ENCODE measurements around the gene HTR1A. TPM values are rescaled to one million over a fixed set of nuclear protein-coding genes. Genes with fewer than 3 reads are reported as not detected.

The HTR1A gene
- polyA plus RNA-seq, 1 of the 3 experiments (the other 2 are of a cell fraction) = not detected

GRCh38 chr5:64003966-64004365, 41.7 kb upstream of the HTR1A start (continued):
- TF ChIP-seq ZBTB33 (IDR thresholded peaks at IDR 0.05; ENCODE audit: borderline replicate concordance, low read depth) (no peak), RXRA (IDR thresholded peaks at IDR 0.05; ENCODE audit: borderline replicate concordance, low read depth) (no peak), ELF1 (IDR thresholded peaks at IDR 0.05) (no peak), RAD21 (IDR thresholded peaks at IDR 0.05; ENCODE audit: low read length) (no peak)

GRCh38 chr5:64000096-64000495, 37.9 kb upstream of the HTR1A start:
- no peak overlapping the region for H3K4me2 ChIP-seq
- no peaks in the 10 kb centered on the region for H3K4me1 ChIP-seq (ENCODE audit: control insufficient read depth in 1 of 2, insufficient read depth in 2 of 2, low read depth in 1 of 2, low read length in 1 of 2)
- no peak overlapping the region for H3K9ac ChIP-seq
- no peak overlapping the region for H2AFZ ChIP-seq (ENCODE audit: low read depth)
- POLR2A ChIA-PET = no interaction called here
- H3K27ac ChIP-seq (ENCODE audit: low read depth in 2 of 2, low read length in 1 of 2) = no peak overlapping the region
- H3F3A ChIP-seq (replicated peaks; ENCODE audit: insufficient read depth) = no peaks in the 10 kb centered on the region
- no peaks in the 10 kb centered on the region for H3K79me2 ChIP-seq (ENCODE audit: insufficient read depth)
- no peak for DNase-seq
- no peaks in the 10 kb centered on the region for H4K20me1 ChIP-seq (ENCODE audit: insufficient read depth)
- no peaks in the 10 kb centered on the region for H3K36me3 ChIP-seq (replicated peaks in 1 of 2; ENCODE audit: control insufficient read depth in 1 of 2, insufficient read depth in 2 of 2, low read length in 1 of 2)
- no peak overlapping the region for H3K4me3 ChIP-seq (ENCODE audit: low read depth in 2 of 2, low read length in 1 of 2)
- CTCF ChIA-PET = no interaction called here
- no peaks in the 10 kb centered on the region for H3K27me3 ChIP-seq (ENCODE audit: insufficient read depth)
- no peaks in the 10 kb centered on the region for H3K9me3 ChIP-seq
- no peak for TF ChIP-seq PBX3 (IDR thresholded peaks at IDR 0.05)
- no peak for TF ChIP-seq ELF1 (IDR thresholded peaks at IDR 0.05)
- TF ChIP-seq MAX (IDR thresholded peaks at IDR 0.05; ENCODE audit: low read depth) = no peak
- TF ChIP-seq EP300 (IDR thresholded peaks at IDR 0.05; ENCODE audit: borderline replicate concordance in 1 of 2, low read depth in 1 of 2, low read length in 1 of 2) = no peak
- no peak for TF ChIP-seq USF2 (IDR thresholded peaks at IDR 0.05; ENCODE audit: borderline replicate concordance, low read depth, low read length)
- TF ChIP-seq JUND (IDR thresholded peaks at IDR 0.05) = no peak
- no peak for TF ChIP-seq MEF2A (IDR thresholded peaks at IDR 0.05; ENCODE audit: borderline replicate concordance, low read depth)
- no peak for TF ChIP-seq NRF1 (IDR thresholded peaks at IDR 0.05; ENCODE audit: low read depth, low read length)
- no peak for TF ChIP-seq NFIC (IDR thresholded peaks at IDR 0.05; ENCODE audit: borderline replicate concordance)
- no peak for TF ChIP-seq RAD21 (IDR thresholded peaks at IDR 0.05; ENCODE audit: low read length)
- H3K9me2 ChIP-seq = no peaks in the 10 kb centered on the region

- no peaks in the 10 kb centered on the region for H4K20me1 ChIP-seq (ENCODE audit: insufficient read depth)
Measured at GRCh38 chr5:63987053-63987452, 24.8 kb upstream of the HTR1A start.

More at GRCh38 chr5:63987053-63987452, 24.8 kb upstream of the HTR1A start:
- Histone ChIP-seq H3F3A (replicated peaks; ENCODE audit: insufficient read depth) (no peaks in the 10 kb centered on the region), H3K4me1 (ENCODE audit: control insufficient read depth in 1 of 2, insufficient read depth in 2 of 2, low read depth in 1 of 2, low read length in 1 of 2) (no peaks in the 10 kb centered on the region), H3K9me2 (no peaks in the 10 kb centered on the region), H3K9ac (no peak overlapping the region), H3K36me3 (replicated peaks in 1 of 2; ENCODE audit: control insufficient read depth in 1 of 2, insufficient read depth in 2 of 2, low read length in 1 of 2) (no peaks in the 10 kb centered on the region), H3K4me2 (no peak overlapping the region), H3K9me3 (no peaks in the 10 kb centered on the region), H2AFZ (ENCODE audit: low read depth) (no peak overlapping the region), H3K27ac (ENCODE audit: low read depth in 2 of 2, low read length in 1 of 2) (no peak overlapping the region), H3K79me2 (ENCODE audit: insufficient read depth) (no peaks in the 10 kb centered on the region), H3K27me3 (ENCODE audit: insufficient read depth) (no peaks in the 10 kb centered on the region), H3K4me3 (ENCODE audit: low read depth in 2 of 2, low read length in 1 of 2) (no peak overlapping the region)
- CTCF ChIA-PET = no interaction called here
- TF ChIP-seq FOSL2 (IDR thresholded peaks at IDR 0.05; ENCODE audit: borderline replicate concordance, low read depth) (no peak), TCF12 (IDR thresholded peaks at IDR 0.05) (no peak), SMC3 (IDR thresholded peaks at IDR 0.05; ENCODE audit: low read depth, low read length) (no peak), CHD2 (IDR thresholded peaks at IDR 0.05; ENCODE audit: low read length, partially characterized antibody) (no peak), ZBTB33 (IDR thresholded peaks at IDR 0.05; ENCODE audit: borderline replicate concordance, low read depth) (no peak), CTCF (IDR thresholded peaks at IDR 0.05) (no peak), NFIC (IDR thresholded peaks at IDR 0.05; ENCODE audit: borderline replicate concordance) (no peak), TAF1 (IDR thresholded peaks at IDR 0.05; ENCODE audit: borderline replicate concordance, low read depth, low read length) (no peak), JUND (IDR thresholded peaks at IDR 0.05) (no peak), YY1 (IDR thresholded peaks at IDR 0.05; ENCODE audit: low read depth) (no peak)
- POLR2A ChIA-PET = no interaction called here
- DNase-seq = no peak

Data from SK-N-SH (cell line).